ENCODE measurements around the gene CLCN6.

CLCN6 gene, protein sequence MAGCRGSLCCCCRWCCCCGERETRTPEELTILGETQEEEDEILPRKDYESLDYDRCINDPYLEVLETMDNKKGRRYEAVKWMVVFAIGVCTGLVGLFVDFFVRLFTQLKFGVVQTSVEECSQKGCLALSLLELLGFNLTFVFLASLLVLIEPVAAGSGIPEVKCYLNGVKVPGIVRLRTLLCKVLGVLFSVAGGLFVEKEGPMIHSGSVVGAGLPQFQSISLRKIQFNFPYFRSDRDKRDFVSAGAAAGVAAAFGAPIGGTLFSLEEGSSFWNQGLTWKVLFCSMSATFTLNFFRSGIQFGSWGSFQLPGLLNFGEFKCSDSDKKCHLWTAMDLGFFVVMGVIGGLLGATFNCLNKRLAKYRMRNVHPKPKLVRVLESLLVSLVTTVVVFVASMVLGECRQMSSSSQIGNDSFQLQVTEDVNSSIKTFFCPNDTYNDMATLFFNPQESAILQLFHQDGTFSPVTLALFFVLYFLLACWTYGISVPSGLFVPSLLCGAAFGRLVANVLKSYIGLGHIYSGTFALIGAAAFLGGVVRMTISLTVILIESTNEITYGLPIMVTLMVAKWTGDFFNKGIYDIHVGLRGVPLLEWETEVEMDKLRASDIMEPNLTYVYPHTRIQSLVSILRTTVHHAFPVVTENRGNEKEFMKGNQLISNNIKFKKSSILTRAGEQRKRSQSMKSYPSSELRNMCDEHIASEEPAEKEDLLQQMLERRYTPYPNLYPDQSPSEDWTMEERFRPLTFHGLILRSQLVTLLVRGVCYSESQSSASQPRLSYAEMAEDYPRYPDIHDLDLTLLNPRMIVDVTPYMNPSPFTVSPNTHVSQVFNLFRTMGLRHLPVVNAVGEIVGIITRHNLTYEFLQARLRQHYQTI

GRCh38 chr1:11805422-11806306 lies at the start of gene CLCN6, which contains the start of gene MTHFR:
Gene CLCN6 (plus strand): TSS chr1:11806191. CDS start chr1:11806263, 72 bp downstream.
Gene MTHFR (minus strand): TSS chr1:11805964. CDS start chr1:11803116, 2,848 bp downstream.
- DNase-seq, result peak; percentile 98

GRCh38 chr1:11757047-11757446 lies 48.9 kb upstream of the CLCN6 start:
- no peak for DNase-seq

- no peak for DNase-seq
These were observed 46.2 kb upstream of the CLCN6 start for GRCh38 chr1:11759791-11760190.

GRCh38 chr1:11761285-11761684 lies 44.7 kb upstream of the CLCN6 start:
- DNase-seq, result no peak

DNA sequence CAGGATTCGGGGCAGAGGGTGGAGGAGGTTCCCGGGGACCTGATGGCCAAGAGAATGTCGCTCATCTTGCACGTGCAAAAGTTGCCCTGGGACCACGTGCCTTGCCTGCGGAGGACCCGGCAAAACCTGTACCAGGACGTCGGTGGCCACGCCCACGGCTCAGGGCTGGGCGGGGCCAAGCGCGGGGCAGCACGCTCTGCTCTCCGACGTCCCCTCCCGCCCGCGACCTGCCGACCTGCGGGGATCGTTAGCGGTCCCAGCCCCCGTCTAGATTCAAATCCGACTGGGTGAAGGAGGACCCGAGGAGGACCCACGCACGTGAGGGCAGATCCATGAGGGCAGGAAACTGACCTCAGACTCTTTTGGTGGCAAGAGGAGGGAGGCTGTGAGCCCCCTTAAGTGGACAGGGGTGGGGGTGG lies 44.0 kb upstream of the CLCN6 start, which contains the start of gene C1orf167:
TSS of gene C1orf167 (plus strand) at position 206 of the 419 bp plus-strand sequence. CDS start 2,208 bp downstream, outside the sequence.
- DNase-seq, result no peak

- DNase-seq, result no peak
These were observed 41.9 kb upstream of the CLCN6 start for GRCh38 chr1:11764115-11764514.

DNA sequence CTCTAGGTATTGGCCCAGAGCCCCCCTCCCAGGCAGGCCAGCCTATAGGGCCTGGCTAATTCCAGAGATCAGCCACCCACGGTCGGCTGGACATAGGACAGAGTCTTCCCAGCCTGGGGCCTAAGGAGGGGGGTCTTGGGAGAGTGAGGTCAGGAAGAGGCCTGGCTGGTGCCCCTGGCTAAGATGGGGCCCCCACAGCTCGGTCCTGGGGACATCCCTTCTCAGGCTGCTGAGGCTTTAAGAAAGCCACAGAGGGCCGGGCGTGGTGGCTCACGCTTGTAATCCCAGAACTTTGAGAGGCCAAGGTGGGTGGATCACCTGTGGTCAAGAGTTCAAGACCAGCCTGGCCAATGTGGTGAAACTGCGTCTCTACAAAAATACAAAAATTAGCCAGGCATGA lies 41.5 kb upstream of the CLCN6 start:
- DNase-seq, result no peak

DNA sequence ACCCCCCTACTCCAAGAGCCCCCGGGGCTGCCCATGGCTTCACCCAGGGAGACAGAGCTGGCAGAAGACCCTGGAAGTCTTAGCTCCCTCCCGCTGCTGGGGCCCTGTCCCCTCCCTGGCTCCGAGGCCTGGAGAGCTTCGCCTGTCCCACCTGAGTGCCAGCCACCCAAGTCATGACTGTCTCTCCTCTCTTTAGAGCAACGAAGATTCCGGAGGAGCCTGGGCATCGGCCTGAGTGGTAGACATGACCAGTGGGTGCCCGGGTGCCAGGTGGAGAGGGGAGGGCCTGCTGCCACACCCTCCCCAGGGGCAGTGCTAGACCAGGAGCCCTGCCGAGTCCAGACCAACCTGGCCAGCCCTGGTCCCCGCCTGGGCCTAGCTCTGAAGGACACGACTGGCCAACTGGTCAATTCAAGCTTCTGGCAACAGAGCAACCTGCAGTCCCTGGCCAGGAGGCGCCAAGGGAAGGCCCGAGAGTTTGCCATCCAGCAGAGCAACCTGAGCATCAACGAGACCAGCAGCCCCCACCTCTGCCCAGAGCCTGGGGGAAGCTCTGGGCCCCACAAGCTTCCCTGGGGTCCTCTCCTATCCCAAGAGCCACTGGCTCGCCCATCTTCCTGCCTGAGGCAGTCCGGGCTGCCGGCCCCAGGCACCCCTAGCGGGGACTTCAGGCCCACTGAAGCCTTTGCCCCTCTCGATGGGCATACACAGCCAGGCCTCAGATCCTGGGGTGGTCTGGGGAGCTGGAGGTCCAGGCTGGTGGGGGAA lies 40.1 kb upstream of the CLCN6 start:
- no peak for DNase-seq

- DNase-seq, result no peak
These were observed 39.6 kb upstream of the CLCN6 start for GRCh38 chr1:11766429-11766776.

GRCh38 chr1:11767922-11768704 lies 37.9 kb upstream of the CLCN6 start:
- DNase-seq, result no peak

DNA sequence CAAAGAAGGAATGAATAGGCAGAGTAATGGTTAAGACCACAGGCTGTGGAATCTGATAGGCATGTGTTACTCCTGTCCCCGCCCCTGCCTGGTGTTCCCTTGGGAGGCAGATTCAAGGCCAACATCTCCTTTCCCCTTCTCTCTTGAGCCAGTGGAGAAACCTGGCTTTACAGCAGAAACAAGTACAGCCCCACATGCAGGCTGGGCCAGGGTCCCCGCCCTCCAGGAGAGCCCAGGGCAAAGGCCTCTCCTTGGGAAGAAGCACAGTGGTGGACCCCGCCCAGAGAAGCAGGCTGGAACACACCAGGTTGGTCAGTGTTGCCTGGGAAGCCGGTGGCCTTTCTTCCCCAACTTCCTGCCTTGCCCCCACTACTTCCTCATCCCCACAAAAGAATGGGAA lies 37.2 kb upstream of the CLCN6 start:
- DNase-seq, result no peak

GRCh38 chr1:11769274-11769673 lies 36.7 kb upstream of the CLCN6 start:
- no peak for DNase-seq

DNA sequence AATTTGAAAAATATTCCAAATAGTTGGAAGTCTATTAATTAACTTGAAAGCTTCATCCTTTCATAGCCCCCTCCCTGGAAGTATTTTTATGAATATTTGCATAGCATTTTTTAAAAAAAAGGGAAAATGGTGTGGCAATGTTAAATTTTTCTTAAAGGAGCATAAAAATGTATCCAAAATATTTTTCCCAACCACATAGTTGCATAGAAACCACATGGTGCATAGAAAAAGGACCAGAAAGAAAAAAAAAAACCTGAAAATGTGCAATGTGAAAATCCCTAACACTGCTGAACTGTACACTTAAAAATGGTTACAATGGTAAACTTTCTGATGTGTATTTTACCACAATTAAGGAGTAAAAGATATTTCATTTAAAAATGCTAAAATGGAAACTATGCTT lies 36.0 kb upstream of the CLCN6 start:
- no peak for DNase-seq

- no peak for DNase-seq
These were observed 34.4 kb upstream of the CLCN6 start for GRCh38 chr1:11771481-11772043.

DNA sequence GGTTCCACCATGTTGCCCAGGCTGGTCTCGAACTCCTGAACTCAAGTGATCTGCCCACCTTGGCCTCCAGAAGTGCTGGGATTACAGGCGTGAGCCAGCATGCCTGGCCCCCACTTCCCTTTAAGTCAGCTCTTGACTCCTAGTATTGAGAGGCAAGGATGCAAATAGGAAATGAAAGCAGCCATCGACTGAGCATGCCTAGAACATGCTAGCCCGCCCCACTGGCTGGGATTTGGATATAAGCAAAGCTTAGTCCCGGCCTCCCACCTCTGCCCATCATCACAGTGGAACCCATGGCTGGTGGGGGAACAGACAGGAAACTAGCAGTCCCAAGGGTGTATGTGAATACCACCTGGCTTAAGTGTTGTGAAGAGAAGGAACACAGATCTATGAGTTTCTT lies 33.5 kb upstream of the CLCN6 start:
- DNase-seq, result no peak

DNA sequence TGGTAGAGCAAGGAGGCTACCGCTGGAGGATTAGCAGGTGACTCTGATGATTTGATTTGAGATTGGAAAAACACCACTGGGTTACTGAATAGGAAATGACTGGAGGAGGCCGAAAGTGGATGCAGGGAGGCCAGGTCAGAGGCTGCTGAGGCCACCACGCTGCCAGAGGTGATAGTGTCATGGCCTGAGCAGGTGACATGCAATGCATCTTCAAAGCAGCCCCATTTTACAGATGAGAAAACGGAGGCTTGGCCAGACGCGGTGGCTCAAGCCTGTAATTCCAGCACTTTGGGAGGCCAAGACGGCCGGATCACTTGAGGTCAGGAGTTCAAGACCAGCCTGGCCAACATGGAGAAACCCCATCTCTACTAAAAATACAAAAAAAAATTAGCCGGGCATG lies 31.2 kb upstream of the CLCN6 start:
- no peak for DNase-seq

- no peak for DNase-seq
These were observed 28.2 kb upstream of the CLCN6 start for GRCh38 chr1:11777658-11778322.

- no peak for DNase-seq
These were observed 27.7 kb upstream of the CLCN6 start for GRCh38 chr1:11778336-11778735.

GRCh38 chr1:11778844-11779623 lies 27.0 kb upstream of the CLCN6 start:
- no peak for DNase-seq
